NB4 (cell line): Measurements from ENCODE around the gene MEAF6.
"Not testable (repeated sequence)": the region's sequence is repeated elsewhere in the genome, so short reads cannot be mapped to it uniquely, and the experiment has no call there.

ENCODE experiments used
- DNase-seq: peaks from one replicate; pipeline ENCODE4 v3.0.0; 2010; ENCODE audit warnings: low read depth
- H3K4me3 ChIP-seq: one replicate; pipeline ENCODE4 v1.5.1; 2011; ENCODE audit warnings: mild to moderate bottlenecking, low read depth, low read length, moderate library complexity
- CTCF ChIP-seq: IDR thresholded peaks from one replicate; pipeline ENCODE4 v1.5.1; 2012; ENCODE audit warnings: low read depth, low read length
- MAX ChIP-seq: IDR thresholded peaks from 2 replicates; pipeline ENCODE4 v1.6.1; 2011; ENCODE audit warnings: low read depth, low read length
- MYC ChIP-seq: IDR thresholded peaks from 2 replicates; pipeline ENCODE4 v1.6.1; 2011; ENCODE audit warnings: low read depth, low read length
- POLR2A ChIP-seq: IDR thresholded peaks from 2 replicates; pipeline ENCODE4 v1.6.1; 2011; ENCODE audit warnings: mild to moderate bottlenecking; ENCODE audit not compliant: insufficient read length; ENCODE audit errors: extremely low read depth

MEAF6 gene

GRCh38 chr1:37514350-37515184 lies at the start of gene MEAF6:
Gene MEAF6 (minus strand): TSS chr1:37514766. CDS start chr1:37514746, 20 bp downstream.
- peak; percentile 4 for TF ChIP-seq CTCF
- TF ChIP-seq MYC = peak; percentile 69; the same call in 1 of the 2 replicates
- TF ChIP-seq POLR2A = peak; percentile 81
- TF ChIP-seq MAX = peak; percentile 58
- peak within 1 kb of the TSS; percentile 85 for H3K4me3 ChIP-seq
- peak; percentile 90 for DNase-seq

GRCh38 chr1:37562984-37563383 lies 48.4 kb upstream of the MEAF6 start:
- no peak for DNase-seq
- H3K4me3 ChIP-seq = no peak overlapping the region
- TF ChIP-seq MYC (no peak), POLR2A (no peak), CTCF (no peak), MAX (no peak)

- H3K4me3 ChIP-seq = no peak overlapping the region
- DNase-seq = peak; percentile 49
- TF ChIP-seq POLR2A (no peak), MYC (no peak), MAX (no peak), CTCF (peak; percentile 66)
These were observed 46.9 kb upstream of the MEAF6 start for GRCh38 chr1:37561133-37562132.

GRCh38 chr1:37560401-37561132 lies 46.0 kb upstream of the MEAF6 start:
- TF ChIP-seq MYC (no peak), MAX (no peak), POLR2A (no peak), CTCF (no peak)
- DNase-seq = no peak
- no peak overlapping the region for H3K4me3 ChIP-seq

GRCh38 chr1:37559957-37560379 lies 45.4 kb upstream of the MEAF6 start:
- not testable (repeated sequence) for H3K4me3 ChIP-seq, DNase-seq
